Psoas muscle (tissue), 8 donors: ENCODE data around the gene NR2C2AP. TPM values are rescaled to one million over a fixed set of nuclear protein-coding genes. Genes with fewer than 3 reads are reported as not detected.
A peak's percentile ranks its signal among the peaks of the same experiment; 100 is the strongest.
"Not testable (repeated sequence)": the region's sequence is repeated elsewhere in the genome, so short reads cannot be mapped to it uniquely, and the experiment has no call there.

ENCODE experiments used
- ATAC-seq, 4 donors: fragments of 200-7000 bp; cut with Tn5 transposase; one replicate each; pipeline ENCODE4 v1.9.1; 2020; ENCODE audit warnings: moderate library complexity in 3 of 4, mild to moderate bottlenecking in 2 of 4
- DNase-seq, 2 donors: peaks; one replicate each; pipeline ENCODE4 v3.0.0-alpha.2; 2020
- H3K27ac ChIP-seq: fragments of 200-600 bp; one replicate; pipeline ENCODE4 v1.8.0; 2022
- H3K27me3 ChIP-seq, 3 donors: fragments of 200-600 bp in 1 of 3; one replicate each; pipeline versions ENCODE4 v1.6.1 to v1.8.0; 2013 to 2022; ENCODE audit warnings: low read length in 2 of 3, mild to moderate bottlenecking in 2 of 3, moderate library complexity in 1 of 3; ENCODE audit not compliant: insufficient read depth in 3 of 3
- H3K36me3 ChIP-seq, 2 donors: fragments of 200-600 bp in 1 of 2; one replicate each; pipeline versions ENCODE4 v1.6.1 to v1.8.0; 2013 to 2022; ENCODE audit warnings: low read depth in 1 of 2, mild to moderate bottlenecking in 1 of 2, moderate library complexity in 1 of 2; ENCODE audit not compliant: insufficient read depth in 1 of 2
- H3K4me1 ChIP-seq: fragments of 200-600 bp; one replicate; pipeline ENCODE4 v1.8.0; 2022
- H3K4me3 ChIP-seq: fragments of 200-600 bp; one replicate; pipeline ENCODE4 v1.8.0; 2022; ENCODE audit warnings: mild to moderate bottlenecking
- H3K9me3 ChIP-seq: fragments of 200-600 bp; one replicate; pipeline ENCODE4 v1.8.0; 2022
- CTCF ChIP-seq: fragments of 200-600 bp; IDR thresholded peaks from one replicate; pipeline ENCODE4 v1.8.0; 2022; ENCODE audit warnings: antibody characterized with exemption
- WGBS, 3 donors: extraction: QIAGEN DNeasy Blood & Tissue Kit; methylation state at CpG; one replicate each; pipeline versions ENCODE4 v1.1.6 to v1.1.7; 2013; 5-methylcytosine and 5-hydroxymethylcytosine counted together
- intact Hi-C, 2 donors: fragments of 100-400 bp; cut with DNase I; formaldehyde crosslinking; loops; one replicate each; pipeline versions ENCODE4 v1.11.0 to v1.14.2; 2022
- polyA plus RNA-seq, 3 donors: library from polyadenylated mRNA; stranded (reverse); fragments of 200-250 nt; gene quantifications; one replicate each; pipeline ENCODE4 v1.2.3, GENCODE V29; 2013
- total RNA-seq, 4 donors: library from RNA; stranded (reverse); fragmentation: NEBNext Ultra II Directional in 2 of 4; extraction: Animal tissue kit (Norgen Biotek cat#: 25700) in 2 of 4; gene quantifications; one replicate each; pipeline versions ENCODE4 v1.2.1 to v1.2.4, GENCODE V29; 2021 to 2023
- donor health status: healthy with polysubstance abuse.
- donor health status: DM: no; HTN: no; CAD: no; lungs with moderate emphysema.
- donor health status: Bipolar disorder and iron deficiency.
- donor health status: healthy.
- donor health status: DM: yes; HTN: yes; CAD: no.
- donor health status: DM: no; HTN: no; CAD: no.
- donor health status: DM: no; HTN: no; CAD: no.
- donor health status: DM: yes; HTN: yes; CAD: no.

Gene NR2C2AP
- total and polyA plus RNA-seq, 7 donors: 7.5 to 44.4 (median 15.8) TPM

DNA sequence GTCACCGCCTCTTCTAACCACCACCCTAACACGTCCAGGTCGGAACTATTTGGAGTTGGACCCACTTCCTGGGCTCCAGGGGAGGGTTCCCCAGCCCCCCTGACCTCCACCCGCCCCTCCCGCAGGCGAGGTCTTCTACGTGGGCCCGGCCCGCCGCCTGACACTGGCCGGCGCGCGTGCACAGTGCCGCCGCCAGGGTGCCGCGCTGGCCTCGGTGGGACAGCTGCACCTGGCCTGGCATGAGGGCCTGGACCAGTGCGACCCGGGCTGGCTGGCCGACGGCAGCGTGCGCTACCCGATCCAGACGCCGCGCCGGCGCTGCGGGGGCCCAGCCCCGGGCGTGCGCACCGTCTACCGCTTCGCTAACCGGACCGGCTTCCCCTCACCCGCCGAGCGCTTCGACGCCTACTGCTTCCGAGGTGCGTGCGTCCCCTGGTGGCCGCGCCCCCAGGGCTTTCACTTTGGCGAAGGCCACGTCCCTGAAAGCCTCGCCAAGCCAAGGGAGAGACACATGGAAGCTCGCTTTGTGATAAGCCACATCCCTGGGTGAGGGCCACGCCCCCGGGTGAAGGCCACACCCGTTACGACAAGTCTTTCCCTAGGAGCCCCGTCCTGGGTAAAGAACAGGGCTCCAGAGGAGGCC, 21.8 kb upstream of the NR2C2AP start:
- H3K4me3 ChIP-seq: peak overlapping the region; percentile 52
- H3K4me1 ChIP-seq: no peaks in the 10 kb centered on the region
- intact Hi-C loops: no loop called here
- TF ChIP-seq CTCF: peak; percentile 49
- 1% methylated on average over 37 to 59 of the region's 59 CpGs for WGBS, 3 donors
- ATAC-seq: peak; percentile 47 to 63 (median 58)
- peaks cover 0 to 48% (median 21%) of the 10 kb centered on the region in 3 donors for H3K27me3 ChIP-seq
- no peaks in the 10 kb centered on the region for H3K9me3 ChIP-seq
- no peaks in the 10 kb centered on the region for H3K36me3 ChIP-seq
- no peak overlapping the region for H3K27ac ChIP-seq
- peak; percentile 60 to 67 for DNase-seq

DNA sequence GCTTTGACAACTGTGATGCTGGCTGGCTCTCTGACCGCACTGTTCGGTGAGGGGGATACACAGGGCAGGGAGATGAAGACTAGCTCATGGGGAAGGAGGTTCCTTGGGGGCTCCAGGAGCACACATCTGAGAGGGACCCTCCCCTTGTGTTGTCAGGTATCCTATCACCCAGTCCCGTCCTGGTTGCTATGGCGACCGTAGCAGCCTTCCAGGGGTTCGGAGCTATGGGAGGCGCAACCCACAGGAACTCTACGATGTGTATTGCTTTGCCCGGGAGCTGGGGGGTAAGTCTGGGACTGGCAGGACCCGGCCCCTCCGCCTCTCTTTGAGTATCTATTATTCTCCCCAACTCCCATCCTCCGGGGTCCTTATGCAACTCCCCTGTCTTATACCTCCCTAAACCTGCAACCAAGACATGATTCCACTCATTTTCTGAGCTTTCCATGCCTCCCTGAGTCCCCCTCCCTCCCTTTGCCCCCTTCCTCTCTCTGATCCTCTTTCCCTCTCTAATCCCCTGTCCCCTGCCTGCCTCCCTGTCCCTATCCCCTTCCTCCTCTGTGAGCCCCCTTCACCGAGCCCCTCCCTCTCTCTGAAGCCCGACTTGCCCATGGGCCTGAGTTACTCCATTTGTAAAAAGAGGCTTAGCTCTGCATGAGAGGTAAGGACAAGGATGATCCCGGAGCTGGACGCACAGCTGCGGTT, 21.1 kb upstream of the NR2C2AP start:
- no peak overlapping the region for H3K4me3 ChIP-seq
- no peak for DNase-seq
- H3K4me1 ChIP-seq: no peaks in the 10 kb centered on the region
- H3K27ac ChIP-seq: no peak overlapping the region
- no peaks in the 10 kb centered on the region for H3K36me3 ChIP-seq
- H3K9me3 ChIP-seq: no peaks in the 10 kb centered on the region
- intact Hi-C loops: no loop called here
- WGBS, 3 donors: 59 to 61% (median 60%) methylated on average over 17 of the region's 17 CpGs
- no peak for TF ChIP-seq CTCF
- peaks cover 0 to 47% (median 21%) of the 10 kb centered on the region in 3 donors for H3K27me3 ChIP-seq
- no peak for ATAC-seq

GRCh38 chr19:19223636-19224035, 20.4 kb upstream of the NR2C2AP start:
- Histone ChIP-seq H3K27ac (no peak overlapping the region), H3K27me3 (peaks cover 0 to 44% (median 19%) of the 10 kb centered on the region in 3 donors), H3K4me1 (no peaks in the 10 kb centered on the region), H3K9me3 (no peaks in the 10 kb centered on the region), H3K36me3 (no peaks in the 10 kb centered on the region), H3K4me3 (no peak overlapping the region)
- DNase-seq (no peak), ATAC-seq (no peak)
- intact Hi-C loops: no loop called here
- no peak for TF ChIP-seq CTCF
- 73 to 77% (median 76%) methylated on average over 6 of the region's 6 CpGs for whole genome bisulfite sequencing, 3 donors

DNA sequence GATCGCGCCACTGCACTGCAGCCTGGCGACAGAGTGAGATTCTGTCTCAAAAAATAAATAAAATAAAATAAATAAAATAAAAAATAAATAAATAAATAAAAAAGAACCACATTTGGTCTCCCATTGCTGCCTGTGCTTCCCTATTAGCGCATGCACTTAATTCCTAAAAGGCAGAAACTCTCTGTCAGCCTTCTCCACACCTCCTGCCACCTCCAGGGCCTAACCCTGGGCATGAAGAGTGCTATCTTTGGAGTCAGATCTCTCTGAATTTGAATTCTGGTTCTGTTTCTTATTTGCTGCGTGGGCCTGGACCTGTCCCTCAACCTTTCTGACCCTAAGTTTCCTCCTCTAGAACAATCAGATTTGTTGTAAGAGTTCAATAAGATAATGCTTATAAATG, 19.8 kb upstream of the NR2C2AP start:
- no peaks in the 10 kb centered on the region for H3K4me1 ChIP-seq
- no peak for ATAC-seq
- H3K4me3 ChIP-seq: no peak overlapping the region
- no peak overlapping the region for H3K27ac ChIP-seq
- H3K9me3 ChIP-seq: no peaks in the 10 kb centered on the region
- intact Hi-C loops: no loop called here
- no peaks in the 10 kb centered on the region for H3K36me3 ChIP-seq
- DNase-seq: no peak
- no peak for TF ChIP-seq CTCF
- peaks cover 0 to 39% (median 14%) of the 10 kb centered on the region in 3 donors for H3K27me3 ChIP-seq
- WGBS, 3 donors: 82 to 87% (median 84%) methylated on average over 5 of the region's 5 CpGs

GRCh38 chr19:19221000-19221399, 17.8 kb upstream of the NR2C2AP start:
- H3K4me3 ChIP-seq, intact Hi-C loops, H3K36me3 ChIP-seq, H3K9me3 ChIP-seq, ATAC-seq, H3K27ac ChIP-seq, H3K4me1 ChIP-seq, DNase-seq: not testable (repeated sequence)
- H3K27me3 ChIP-seq: peaks cover 0 to 32% (median 9%) of the 10 kb centered on the region in 3 donors
- WGBS, 3 donors: 76 to 82% (median 81%) methylated on average over 8 of the region's 8 CpGs
